ENCODE data around the gene RSPH4A.
"Not testable (repeated sequence)": the region's sequence is repeated elsewhere in the genome, so short reads cannot be mapped to it uniquely, and the experiment has no call there.

The RSPH4A gene

DNA sequence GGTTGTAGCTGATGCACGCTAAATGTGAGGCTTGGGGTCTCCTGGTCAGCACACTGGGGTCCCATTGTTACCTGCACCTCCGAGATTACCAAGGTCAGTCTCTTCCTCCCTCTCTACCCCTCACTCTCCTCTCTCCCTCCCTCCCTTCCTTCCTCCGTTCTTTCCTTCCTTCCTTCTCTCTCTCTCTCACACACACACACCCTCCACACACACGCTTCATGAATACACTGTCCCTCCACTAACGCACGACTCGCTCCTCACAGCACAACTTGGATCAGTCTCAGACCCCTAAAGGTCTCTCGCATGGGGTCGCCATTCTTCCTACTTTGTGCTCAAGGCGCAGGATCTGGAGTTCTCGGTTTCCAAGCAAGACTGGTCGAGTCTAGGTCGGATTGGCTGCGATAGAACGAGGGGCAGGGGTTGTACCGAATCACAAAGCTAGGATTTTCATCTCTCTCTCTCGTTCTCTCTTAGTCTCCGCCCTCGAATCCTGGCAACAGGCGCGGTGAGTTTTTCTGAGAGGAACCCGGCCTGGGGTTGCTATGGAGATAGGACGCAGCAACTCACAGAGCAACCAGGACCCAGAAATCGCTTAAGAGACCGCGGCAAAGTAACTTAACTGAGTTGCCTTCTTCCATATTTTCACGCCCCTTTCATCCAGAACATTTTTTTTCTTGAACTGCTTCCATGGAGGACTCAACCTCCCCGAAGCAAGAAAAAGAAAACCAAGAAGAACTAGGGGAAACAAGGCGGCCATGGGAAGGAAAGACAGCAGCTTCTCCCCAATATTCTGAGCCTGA, at the start of gene RSPH4A:
Gene RSPH4A (plus strand): TSS at position 543 of the 800 bp plus-strand sequence. CDS start 145 bp downstream, at position 688.
- DNase-seq: peak; percentile 75

DNA sequence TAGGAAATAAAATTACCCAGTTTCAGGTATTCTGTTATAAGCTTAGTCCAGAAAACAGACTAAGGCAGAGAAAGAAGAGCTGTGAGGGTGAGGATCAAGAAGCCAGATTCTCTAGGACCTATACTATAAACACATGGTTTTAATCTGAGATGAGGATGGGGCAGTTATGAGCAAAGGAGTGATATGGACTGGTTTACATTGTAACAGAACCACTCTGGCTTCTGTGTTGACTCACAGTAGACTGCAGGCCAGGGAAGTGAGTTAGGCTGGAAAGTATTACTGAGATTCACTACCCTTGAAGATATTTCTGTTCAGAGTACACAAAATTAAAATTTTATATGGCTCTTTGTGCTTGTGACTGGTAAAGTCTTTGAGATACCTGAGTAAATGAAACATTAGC, 48.2 kb upstream of the RSPH4A start:
- no peak for DNase-seq

DNA sequence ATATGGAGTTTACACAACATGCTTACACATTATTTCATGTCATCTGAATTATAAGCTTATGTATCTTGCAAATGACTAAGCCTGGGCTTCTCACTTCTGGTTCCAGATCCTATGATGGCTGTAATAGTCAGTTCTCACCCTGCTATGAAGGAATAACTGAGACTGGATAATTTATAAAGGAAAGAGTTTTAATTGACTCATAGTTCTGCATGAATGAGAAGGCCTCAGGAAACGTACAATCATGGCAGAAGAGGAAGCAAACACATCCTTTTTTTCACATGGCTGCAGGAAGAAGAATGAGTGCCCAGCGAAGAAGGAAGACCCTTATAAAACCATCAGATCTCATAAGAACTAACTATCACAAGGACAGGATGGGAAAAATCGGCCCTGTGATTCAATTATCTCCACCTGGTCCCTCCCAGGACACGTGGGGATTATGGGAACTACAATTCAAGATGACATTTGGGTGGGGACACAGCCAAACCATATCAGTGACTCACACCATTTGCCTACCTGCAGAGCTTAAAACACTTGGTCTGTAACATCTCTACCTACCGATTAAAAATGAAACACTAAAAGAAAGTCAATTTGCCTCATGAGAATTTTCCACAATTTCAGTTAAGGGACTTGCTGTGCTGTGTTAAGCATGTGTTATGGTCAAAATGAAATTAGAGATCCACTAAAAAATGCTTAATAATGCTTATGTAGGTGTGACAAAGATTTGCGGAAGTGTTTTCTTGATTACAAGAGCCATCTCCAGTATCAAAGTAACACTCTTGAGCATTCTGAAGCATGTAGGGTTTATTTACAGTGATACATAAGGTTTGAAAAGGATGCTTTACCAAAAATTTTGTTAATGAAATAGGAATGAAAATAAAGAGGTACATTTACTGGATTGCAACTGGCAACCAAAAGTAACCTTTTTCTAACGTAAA, 47.2 kb upstream of the RSPH4A start:
- no peak for DNase-seq

DNA sequence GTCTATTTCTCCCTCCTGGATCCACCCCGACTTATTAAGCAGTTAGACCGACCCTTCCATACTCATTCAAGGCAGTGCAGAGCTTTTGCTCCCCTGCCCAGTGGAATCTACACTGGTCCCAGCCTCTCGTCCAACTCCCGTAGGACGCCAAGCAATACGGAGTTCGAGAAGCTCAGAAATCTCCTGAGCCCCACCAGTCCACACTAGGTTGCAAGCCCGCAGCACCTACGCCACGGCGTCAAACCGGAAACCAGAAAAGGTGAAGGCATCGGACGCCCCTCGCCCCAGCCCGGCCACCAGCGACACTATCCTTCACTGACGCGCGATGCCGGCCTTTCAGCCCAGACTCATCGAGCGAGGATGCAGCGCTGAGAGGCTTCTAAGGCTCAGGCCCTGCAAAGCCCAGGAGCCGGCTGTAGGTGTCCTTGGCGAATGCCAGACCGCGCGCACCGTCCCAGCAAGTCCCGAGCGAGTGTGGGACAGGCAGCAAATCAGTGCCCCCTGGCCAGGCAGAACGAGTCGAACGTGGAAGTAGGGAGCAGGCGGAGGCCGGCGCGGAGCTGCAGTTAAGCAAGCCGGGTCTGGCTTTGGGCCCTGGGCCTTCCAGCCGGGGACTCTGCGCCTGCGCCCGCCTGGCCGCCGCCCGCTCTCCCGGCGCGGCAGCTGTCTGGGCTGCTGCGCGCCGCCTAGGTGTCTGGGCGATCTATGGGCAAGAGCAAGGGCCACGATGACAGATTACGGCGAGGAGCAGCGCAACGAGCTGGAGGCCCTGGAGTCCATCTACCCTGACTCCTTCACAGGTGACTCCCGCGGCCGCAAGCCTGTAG, 45.2 kb upstream of the RSPH4A start, which contains the start of gene RWDD1:
Gene RWDD1 (plus strand): TSS at position 649 of the 827 bp plus-strand sequence. CDS start 79 bp downstream, at position 728.
- peak; percentile 88 for DNase-seq

DNA sequence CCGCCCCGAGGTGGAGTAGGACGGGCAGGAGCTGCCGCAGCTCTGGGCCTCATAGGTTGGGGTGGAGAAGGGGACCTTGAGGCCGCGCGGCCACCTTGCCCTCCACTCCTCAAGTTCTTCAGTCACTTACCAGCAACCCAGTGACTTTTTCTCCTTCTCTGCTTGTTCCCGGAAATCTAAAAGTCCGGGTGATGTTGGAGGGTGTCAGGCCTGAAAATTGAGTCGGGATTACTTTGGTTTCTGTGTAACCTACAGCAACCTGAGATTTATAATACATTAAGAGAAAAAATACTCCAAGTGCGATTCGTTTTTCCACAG, 44.6 kb upstream of the RSPH4A start:
- no peak for DNase-seq

DNA sequence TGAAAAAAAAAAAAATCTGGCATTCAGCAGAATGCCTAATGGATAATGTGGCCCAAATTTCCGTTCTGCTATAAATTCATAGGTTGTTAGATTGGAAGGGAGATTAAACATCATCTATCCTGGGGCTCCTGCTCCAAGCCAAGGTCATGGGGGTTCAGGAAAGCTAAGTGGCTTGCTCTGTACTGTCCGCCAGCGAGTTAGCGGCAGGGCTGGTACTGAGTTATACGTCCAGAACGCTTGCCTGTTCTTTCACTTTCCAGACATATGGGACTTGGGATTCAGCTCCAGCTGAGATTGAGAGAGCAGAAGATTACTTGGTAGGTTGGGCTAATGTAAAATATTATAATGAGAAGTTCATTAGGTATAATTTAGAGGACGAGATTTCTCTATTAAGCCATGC, 44.1 kb upstream of the RSPH4A start:
- no peak for DNase-seq

DNA sequence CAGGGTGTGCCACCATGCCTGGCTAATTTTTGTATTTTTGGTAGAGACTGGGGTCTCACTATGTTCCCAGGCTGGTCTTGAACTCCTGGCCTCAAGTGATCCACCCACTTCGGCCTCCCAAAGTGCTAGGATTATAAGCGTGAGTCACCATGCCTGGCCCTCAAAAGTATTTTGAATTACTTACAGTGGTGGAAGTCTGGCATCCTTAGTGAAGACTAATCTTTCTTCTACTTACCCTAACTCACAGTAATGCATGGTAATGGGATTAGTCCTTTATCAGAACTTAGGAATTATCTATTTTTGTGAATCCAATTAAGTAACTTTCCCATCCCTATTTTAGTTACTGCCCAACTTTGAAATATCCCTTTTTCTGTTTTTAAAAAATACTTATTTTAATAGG, 41.1 kb upstream of the RSPH4A start:
- no peak for DNase-seq

DNA sequence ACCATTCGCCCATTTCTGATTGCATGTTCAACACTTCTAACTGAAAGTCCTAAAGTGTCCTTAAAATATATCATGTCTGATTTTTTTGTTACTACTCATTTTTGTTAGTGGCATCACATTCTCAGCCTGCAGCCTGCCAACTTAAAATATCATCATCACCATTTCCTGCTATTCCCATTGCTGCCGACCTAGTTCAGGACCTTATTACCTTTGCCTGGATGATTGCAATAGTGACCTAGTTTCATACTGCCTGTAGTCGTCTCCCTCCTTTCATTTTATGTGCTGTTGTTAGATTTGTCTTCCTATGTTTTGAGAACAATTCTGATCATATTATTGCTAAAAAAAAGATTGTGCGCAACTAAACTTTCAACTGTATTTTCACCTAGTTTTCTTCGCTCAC, 38.8 kb upstream of the RSPH4A start:
- no peak for DNase-seq

DNA sequence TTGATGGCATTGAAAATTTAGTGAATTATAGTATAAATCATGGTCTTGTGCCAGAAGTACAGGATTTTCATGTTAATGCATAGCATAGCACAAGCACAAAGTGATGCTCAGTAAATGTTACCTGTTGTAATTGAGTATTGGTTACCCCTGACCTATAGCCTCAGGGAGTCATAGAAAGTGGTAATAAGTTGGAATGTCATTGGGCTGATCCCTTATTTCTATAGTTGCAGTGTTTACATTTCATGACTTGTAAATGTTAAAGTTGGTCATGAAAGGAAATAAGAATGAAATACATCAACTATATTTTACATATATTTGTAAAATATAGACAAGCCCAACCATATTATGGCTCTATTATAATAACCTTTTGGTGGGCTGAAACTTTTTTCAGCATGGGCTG, 37.9 kb upstream of the RSPH4A start:
- no peak for DNase-seq

DNA sequence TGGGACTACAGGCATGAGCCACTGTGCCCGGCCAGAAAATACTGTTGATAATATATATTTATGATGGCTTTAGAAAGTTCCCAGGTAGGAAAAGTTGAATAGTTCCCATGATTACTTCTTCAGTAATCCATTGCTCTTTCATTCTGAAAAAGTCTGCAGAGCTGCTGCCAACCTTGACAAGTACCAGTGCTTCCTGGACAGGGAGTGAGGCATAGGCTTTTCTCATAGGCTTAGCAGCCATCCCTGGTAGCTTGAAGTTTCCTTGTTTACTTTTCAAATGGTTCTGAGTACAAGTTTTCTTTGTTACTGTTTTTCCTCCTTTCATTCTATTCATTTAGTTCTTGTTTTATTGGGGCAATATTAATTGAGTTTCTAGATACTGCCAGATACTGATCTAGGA, 37.1 kb upstream of the RSPH4A start:
- no peak for DNase-seq

DNA sequence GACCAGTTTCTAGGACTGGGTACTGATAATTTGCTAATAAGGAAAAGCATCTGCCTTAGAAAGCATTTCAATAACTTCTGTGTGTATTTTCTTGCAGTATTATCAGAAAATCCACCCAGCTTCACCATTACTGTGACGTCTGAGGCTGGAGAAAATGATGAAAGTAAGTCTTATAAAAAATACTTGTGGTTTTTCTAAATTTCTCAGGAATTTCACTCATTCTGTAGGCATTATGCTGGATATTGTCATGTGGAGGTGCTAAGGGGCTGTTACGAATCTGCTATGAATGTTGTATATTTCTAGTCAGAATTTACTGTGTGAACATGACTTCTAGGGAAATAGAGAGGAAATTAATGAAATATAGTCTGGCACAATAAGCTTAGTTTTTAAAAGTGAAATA, 36.1 kb upstream of the RSPH4A start:
- DNase-seq: no peak

DNA sequence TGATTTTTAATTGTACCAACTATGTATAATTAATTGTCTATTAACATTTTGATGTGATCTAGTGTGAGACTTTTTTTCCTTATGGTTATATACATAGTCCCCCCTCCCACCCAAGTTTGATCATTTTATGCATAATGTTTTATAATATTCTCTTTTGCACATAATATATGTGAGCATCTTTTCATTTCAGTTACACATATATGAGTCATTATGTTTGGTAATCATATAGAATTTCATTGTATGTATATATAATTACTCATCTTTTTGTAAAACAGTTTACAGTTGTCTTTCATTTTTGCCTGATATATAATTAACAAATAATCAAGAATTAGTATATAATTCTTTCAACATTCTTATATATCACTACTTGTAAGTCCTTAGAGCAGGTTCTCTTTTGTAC, 30.0 kb upstream of the RSPH4A start:
- DNase-seq: no peak

DNA sequence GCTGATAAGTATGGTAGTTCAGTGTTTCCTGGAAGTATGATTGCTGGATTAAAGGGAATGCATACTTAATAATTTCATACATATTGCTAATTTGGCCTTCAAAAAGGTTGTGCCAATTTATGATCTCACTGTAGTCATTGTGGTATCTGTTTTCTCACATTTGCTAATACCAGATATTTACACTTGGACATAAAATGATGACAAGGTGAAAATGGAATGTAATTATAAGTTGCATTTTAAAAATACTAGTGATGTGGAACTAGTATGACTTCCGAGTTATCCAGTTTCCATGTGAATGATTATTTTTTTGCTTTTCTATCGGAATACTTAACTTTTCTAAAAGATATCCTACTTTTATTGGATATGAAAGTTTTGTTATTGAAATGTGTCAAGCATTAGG, 29.5 kb upstream of the RSPH4A start:
- DNase-seq: no peak

DNA sequence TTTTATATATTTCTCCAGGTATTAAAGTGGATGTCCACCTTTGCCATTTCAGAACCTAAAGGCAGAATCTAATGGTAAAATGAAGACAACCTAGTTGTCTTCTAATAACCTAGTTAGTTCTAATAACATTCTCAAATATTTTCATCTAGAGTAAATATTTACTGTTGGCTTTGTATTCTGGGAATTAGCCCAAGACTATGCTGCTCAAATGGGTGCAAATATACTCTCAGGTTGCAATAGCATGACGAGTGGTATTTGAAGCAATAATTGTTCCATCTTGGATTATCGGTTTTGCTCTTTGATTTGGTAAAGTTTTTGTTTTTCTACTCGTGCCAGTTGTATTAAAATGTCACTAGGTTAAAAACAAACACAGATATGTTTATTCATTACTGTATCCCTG, 21.0 kb upstream of the RSPH4A start:
- DNase-seq: no peak

DNA sequence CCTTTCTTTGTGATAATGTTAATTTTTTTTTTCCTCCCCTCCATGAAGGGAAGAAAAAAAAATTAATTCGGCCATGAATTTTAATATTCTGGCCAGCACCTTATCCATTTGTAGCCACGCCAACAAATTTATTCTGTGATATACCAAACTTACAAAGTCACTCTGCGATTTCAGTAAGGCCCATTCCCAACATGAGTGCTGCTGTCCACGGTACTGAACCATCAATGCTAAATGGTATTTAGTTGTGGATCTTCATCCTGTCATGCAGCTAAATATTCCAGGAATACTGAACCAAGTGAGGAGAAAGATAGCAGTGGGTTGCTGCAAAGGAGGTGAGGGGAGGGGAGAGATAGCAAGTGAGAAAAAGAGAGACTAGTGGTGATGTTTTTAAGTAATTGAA, 19.5 kb upstream of the RSPH4A start:
- DNase-seq: no peak

DNA sequence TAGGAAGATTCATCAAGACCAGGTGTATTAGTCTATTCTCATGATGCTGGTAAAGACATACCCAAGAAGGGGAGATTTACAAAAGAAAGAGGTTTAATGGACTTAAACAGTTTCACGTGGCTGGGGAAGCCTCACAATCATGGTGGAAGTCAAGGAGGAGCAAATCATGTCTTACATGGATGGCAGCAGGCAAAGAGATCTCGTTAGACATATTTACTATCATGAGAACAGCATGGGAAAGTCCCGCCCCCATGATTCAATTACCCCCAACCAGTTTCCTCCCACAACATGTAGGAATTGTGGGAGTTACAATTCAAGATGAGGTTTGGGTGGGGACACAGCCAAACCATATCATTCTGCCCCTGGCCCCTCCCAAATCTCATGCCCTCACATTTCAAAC, 12.4 kb upstream of the RSPH4A start:
- DNase-seq: not testable (repeated sequence)

DNA sequence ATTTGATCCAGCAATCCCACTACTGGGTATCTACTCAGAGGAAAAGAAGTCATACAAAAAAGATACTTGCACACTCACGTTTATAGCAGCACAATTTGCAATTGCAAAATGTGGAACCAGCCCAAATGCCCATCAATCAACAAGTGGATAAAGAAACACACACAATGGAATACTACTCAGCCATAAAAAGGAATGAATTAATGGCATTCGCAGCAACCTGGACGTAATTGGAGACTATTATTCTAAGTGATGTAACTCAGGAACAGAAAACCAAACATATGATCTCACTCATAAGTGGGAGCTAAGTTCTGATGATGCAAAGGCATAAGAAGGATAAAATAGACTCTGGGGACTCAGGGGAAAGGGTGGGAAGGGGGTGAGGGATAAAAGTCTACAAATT, 11.4 kb upstream of the RSPH4A start:
- DNase-seq: not testable (repeated sequence)

DNA sequence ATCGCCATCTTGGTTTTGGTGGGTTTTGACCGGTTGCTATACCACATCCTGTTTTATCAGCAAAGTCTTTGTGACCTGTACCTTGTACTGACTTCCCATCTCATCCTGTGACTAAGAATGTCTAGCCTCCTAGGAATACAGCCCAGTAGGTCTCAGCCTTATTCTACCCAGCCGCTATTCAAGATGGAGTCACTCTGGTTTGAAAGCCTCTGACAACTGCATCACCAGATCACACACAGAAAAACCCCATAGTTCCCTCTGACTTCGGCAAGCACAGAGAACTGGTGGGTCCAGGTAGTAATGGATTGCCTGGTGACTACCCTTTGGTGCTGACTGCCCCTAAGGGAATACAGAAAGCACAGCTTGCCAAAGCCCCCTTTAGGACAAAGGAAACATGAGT, 10.3 kb upstream of the RSPH4A start:
- DNase-seq: no peak

DNA sequence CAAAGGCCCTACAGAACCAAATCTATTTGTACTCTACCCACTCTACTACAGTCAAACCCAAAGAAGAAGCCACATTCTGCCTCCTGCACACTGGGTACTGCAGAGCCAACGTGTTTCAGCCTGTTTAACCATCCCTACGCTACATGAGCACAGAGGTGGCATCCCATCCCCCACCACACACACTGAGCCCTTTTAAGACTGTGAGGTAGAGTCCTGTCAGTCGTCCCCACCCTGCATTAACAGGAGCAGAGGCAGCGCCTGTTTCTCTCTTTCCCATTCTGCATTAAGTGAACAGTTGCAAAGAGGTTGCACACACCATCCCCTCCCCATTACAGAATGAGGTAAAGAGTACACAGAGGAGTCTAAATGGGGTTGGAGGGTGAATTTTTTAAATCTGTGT, 5.2 kb upstream of the RSPH4A start:
- DNase-seq: no peak

DNA sequence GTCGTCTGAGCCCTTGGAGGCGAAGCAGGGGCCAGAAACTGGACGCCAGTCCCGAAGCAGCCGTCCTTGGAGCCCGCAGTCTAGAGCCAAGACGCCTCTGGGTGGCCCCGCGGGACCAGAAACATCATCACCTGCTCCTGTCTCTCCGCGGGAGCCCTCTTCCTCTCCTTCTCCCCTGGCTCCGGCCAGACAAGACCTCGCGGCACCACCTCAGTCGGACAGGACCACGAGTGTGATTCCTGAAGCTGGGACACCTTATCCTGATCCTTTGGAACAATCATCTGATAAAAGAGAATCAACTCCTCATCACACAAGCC, 416 bp downstream of the RSPH4A start:
- no peak for DNase-seq

DNA sequence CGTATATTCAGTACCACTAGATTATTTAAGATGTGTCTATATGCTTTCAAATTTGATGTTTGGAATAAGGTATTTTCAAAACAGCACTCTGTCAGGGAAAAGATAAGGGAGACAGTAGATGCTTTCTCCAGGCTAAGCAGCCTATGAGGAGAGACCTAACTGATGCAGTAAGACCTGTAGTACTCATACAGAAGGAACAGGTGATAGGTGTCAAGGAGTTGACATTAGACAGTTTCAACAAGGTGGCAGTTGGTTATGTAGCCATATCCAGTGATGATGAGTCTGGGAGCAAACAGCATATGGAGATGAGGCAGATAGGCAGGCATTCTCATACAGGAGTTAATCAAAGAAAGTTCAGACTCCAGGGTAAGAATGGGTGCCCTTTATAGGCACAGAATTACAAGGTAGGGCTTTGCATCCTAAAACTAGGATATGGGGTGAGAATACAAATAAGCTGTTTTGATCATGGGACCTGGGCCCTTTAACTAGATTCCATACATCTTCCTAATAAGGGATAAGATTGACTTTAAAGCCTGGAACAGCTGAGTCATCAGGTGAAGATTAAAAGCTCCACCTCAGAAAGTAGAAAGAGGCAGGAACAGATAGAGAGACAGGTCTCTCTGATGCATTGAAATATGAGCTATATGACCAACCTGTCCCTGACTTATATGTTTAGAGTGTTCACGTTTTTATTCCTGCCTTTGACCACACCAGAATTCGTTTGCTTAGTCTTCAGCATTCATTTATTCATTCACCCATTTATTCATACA, 7.9 kb downstream of the RSPH4A start:
- no peak for DNase-seq

DNA sequence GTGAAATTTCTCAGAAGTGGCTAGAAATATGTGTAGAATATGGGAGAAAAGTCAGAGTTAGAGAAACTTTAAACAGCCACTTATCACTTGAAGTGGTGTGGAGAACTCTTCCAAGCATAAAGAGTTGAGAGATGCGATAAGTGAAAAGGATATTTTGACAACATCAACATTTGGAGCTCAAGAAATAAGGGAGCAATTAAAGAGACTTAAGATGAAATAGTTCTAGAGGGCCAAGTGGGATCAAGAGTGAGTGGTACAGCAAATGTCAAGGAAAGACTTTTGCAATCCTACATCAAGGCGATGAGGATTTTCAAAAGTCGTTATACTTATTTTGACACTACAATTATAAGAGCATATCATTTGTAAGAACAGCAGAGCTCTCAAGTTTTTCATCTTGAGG, 9.6 kb downstream of the RSPH4A start:
- no peak for DNase-seq

DNA sequence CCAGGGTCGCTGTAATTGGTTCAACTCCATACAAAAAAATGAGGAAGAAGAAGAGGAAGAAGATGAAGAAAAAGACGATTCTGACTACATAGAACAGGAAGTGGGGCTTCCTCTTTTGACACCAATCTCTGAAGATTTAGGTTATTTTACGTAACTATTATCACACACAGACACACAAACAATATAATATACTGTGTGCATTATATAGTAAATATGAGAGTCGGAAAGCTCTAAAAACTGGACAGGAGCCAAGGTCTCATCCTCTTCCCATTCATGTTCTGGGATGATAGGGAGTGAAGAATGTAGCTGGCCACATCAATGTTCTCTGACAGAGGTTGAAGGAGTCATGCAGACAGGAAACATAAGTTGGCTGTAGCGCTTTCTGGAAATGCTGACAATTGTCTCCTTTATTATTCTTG, 13.3 kb downstream of the RSPH4A start:
- DNase-seq: no peak

Data from NCI-H510A (cell line).